COLO668 (cell line): Measurements from ENCODE around the gene CATSPER2.
"Not testable (repeated sequence)": the region's sequence is repeated elsewhere in the genome, so short reads cannot be mapped to it uniquely, and the experiment has no call there.

ENCODE experiments used
- DNase-seq: peaks from one replicate; lab custom pipeline; 2025; ENCODE audit not compliant: unreplicated experiment; lab: John Stamatoyannopoulos, UW

CATSPER2 gene

DNA sequence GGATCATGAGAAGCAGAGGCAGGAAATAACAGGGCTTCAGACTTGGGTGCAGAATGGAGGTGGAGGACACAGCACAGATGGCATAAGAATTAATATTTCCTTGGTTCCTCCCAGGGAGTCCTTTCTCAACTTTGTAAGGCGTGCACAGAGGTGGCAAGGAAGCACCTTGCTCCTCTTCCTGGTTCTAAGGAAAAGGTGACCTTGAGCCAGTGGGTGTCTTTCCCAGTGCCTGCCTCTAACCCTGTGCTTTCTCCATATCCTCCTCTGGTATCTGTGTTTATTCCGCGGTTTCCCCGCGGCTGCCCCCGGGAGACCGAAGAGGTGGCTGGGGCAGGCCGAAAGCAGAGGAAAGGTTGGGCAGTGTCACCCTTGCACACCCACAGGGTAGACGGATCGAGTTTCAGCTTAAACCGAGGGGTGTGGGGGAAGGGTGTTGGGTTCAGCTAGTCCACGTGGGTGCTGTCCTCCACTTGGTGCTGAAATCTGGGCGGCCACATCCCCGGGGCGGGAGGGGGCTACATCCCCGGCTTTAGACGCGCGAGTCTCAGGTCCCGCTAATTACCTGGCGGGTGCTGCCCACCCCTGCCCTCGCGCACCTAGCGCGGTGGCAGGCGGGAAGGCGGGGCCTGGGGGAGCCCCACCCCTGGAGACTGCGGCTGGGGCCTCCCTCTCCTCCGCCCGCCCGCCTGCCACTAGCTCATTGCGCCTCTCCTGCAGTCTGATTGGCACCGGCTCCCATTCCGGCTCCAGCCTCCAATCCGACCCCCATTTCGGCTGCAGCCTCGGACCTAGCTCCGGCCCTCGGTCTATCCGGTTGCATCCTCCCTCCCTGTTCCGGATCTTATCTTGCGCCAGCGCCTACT, 55.1 kb downstream of the CATSPER2 start, which contains the start of gene CKMT1B:
TSS of gene CKMT1B (plus strand) at position 700 of the 863 bp plus-strand sequence. CDS start 192 bp downstream, outside the sequence.
- DNase-seq: not testable (repeated sequence)

DNA sequence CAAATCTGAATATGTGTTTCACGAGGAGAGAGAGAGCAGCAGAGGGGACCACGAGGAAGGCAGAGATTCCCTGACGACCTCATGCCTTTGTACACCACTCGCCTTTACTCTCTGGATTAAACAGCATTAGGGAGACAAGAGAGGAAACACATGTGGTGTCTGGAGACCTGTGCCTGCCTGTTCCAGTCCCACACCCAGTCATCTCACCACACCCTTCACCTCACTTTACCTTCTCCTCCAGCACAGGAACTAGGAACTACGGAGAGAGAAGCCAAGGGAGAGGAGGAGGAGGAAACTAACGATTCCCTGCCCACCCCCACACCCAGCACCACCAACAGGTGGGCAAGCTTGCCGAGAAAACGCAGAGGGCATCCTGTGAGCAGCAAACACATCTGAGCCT, 55.8 kb downstream of the CATSPER2 start:
- not testable (repeated sequence) for DNase-seq

DNA sequence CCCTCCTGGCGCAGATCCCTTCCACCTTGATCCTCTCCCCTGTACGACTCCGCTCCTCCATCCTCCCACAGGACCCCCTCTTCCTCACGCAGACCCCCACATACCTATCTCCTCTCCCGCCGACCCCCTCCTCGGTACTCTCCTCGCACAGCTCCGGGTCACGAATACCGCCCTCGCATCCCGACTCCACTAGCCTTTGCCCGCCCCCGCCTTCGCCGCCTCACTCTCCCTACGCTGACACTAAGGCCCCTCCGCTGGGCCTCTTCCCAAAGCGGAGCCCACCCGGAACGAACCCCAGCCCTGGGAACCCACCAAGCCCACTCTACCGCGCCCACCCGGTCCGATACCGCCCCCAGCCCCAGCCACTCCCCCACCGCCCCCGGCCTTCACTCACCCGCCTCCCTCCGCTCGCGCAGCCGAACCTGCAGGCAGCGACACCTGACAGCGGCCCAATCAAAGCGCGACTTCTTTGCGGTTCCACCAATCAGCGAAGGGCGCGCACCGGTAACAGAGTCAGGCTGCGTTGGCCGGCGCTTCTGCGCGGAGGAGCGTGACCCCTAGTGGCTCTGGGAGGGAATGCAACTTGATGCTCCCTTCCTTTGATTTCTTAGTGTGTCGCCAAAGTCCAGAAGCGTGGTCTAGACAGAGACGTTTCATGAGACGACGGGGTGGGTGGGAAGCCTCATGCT, 58.7 kb downstream of the CATSPER2 start, which contains the start of gene PPIP5K1:
TSS of gene PPIP5K1 (minus strand) at position 431 of the 689 bp plus-strand sequence. CDS start 5,704 bp downstream, outside the sequence.
- not testable (repeated sequence) for DNase-seq
